Stomach (tissue), 4 donors: ENCODE measurements around the gene ZSWIM3.

ENCODE experiments used
- CTCF ChIP-seq, 7 experiments: fragments of 450-650 bp in 4 of 7; fragments of 200-600 bp in 3 of 7; sonication (generic) in 3 of 7; IDR thresholded peaks; one replicate each; pipeline ENCODE4 v1.5.1; 2016 to 2019; ENCODE audit warnings: antibody characterized with exemption in 7 of 7, control low read depth in 2 of 7, mild to moderate bottlenecking in 1 of 7
- POLR2A ChIP-seq, 4 donors: fragments of 450-650 bp; IDR thresholded peaks; one replicate each; pipeline ENCODE4 v1.6.1; 2016; ENCODE audit warnings: antibody characterized with exemption in 4 of 4, control low read depth in 2 of 4, mild to moderate bottlenecking in 1 of 4, moderate library complexity in 1 of 4

GRCh38 chr20:45833883-45834796 is 23.3 kb upstream of the ZSWIM3 start:
- TF ChIP-seq CTCF (IDR thresholded peaks at IDR 0.05) (no peak), POLR2A (IDR thresholded peaks at IDR 0.05) (no peak)
